Mesendoderm (in vitro differentiated cells): Measurements from ENCODE around the gene SPATA6.
"Not testable (repeated sequence)": the region's sequence is repeated elsewhere in the genome, so short reads cannot be mapped to it uniquely, and the experiment has no call there.

Experiments
- DNase-seq: peaks from one replicate; pipeline ENCODE4 v3.0.0; 2013
- H2AK5ac ChIP-seq: 2 replicates; pipeline ENCODE4 v1.6.1; 2013; ENCODE audit warnings: low read length, inconsistent platforms
- H2BK120ac ChIP-seq: 2 replicates; pipeline ENCODE4 v1.6.1; 2013; ENCODE audit warnings: low read depth, mild to moderate bottlenecking, low read length, moderate library complexity, mixed read lengths
- H2BK15ac ChIP-seq: replicated peaks from 2 replicates; pipeline ENCODE4 v1.6.1; 2013; ENCODE audit warnings: low read depth, mild to moderate bottlenecking, moderate library complexity
- H2BK5ac ChIP-seq: 2 replicates; pipeline ENCODE4 v1.6.1; 2013; ENCODE audit warnings: low read length, inconsistent platforms
- H3K18ac ChIP-seq: 2 replicates; pipeline ENCODE4 v1.6.1; 2013; ENCODE audit warnings: mild to moderate bottlenecking, low read length, mixed read lengths
- H3K23ac ChIP-seq: one replicate; pipeline ENCODE4 v1.6.1; 2013; ENCODE audit warnings: low read length
- H3K27ac ChIP-seq: 2 replicates; pipeline ENCODE4 v1.5.1; 2013; ENCODE audit warnings: low read depth, mild to moderate bottlenecking, inconsistent platforms, low read length, moderate library complexity
- H3K27me3 ChIP-seq: 2 replicates; pipeline ENCODE4 v1.6.1; 2013; ENCODE audit warnings: low read length, control low read depth, mild to moderate bottlenecking, inconsistent platforms; ENCODE audit not compliant: insufficient read depth, poor library complexity
- H3K36me3 ChIP-seq: 2 replicates; pipeline ENCODE4 v1.6.1; 2013; ENCODE audit warnings: low read length, inconsistent platforms; ENCODE audit not compliant: control insufficient read depth, insufficient read depth
- H3K4ac ChIP-seq: one replicate; pipeline ENCODE4 v1.6.1; 2013; ENCODE audit warnings: low read depth, mild to moderate bottlenecking, low read length, moderate library complexity
- H3K4me1 ChIP-seq: 2 replicates; pipeline ENCODE4 v1.6.1; 2013; ENCODE audit warnings: low read depth, low read length, inconsistent platforms; ENCODE audit not compliant: control insufficient read depth
- H3K4me2 ChIP-seq: 2 replicates; pipeline ENCODE4 v1.6.1; 2013; ENCODE audit warnings: low read length
- H3K4me3 ChIP-seq: 2 replicates; pipeline ENCODE4 v1.5.1; 2013; ENCODE audit warnings: mild to moderate bottlenecking, low read length
- H3K56ac ChIP-seq: one replicate; pipeline ENCODE4 v1.6.1; 2013; ENCODE audit warnings: low read length
- H3K79me1 ChIP-seq: 2 replicates; pipeline ENCODE4 v1.6.1; 2013; ENCODE audit warnings: low read length, inconsistent platforms
- H3K79me2 ChIP-seq: 2 replicates; pipeline ENCODE4 v1.6.1; 2013; ENCODE audit warnings: mild to moderate bottlenecking, low read length; ENCODE audit not compliant: control insufficient read depth, insufficient read depth
- H3K9ac ChIP-seq: 2 replicates; pipeline ENCODE4 v1.6.1; 2013; ENCODE audit warnings: low read length, inconsistent platforms
- H4K5ac ChIP-seq: one replicate; pipeline ENCODE4 v1.6.1; 2013; ENCODE audit warnings: low read length
- H4K8ac ChIP-seq: one replicate; pipeline ENCODE4 v1.6.1; 2013; ENCODE audit warnings: low read depth, mild to moderate bottlenecking, control low read depth, low read length, moderate library complexity
- WGBS: extraction: QIAGEN DNeasy Blood & Tissue Kit; methylation state at CpG from one replicate; pipeline ENCODE4 v1.1.7; 2013; ENCODE audit warnings: low lambda C conversion rate, missing lambda C conversion rate; ENCODE audit not compliant: insufficient coverage; ENCODE audit errors: extremely low coverage; 5-methylcytosine and 5-hydroxymethylcytosine counted together

Gene SPATA6

DNA sequence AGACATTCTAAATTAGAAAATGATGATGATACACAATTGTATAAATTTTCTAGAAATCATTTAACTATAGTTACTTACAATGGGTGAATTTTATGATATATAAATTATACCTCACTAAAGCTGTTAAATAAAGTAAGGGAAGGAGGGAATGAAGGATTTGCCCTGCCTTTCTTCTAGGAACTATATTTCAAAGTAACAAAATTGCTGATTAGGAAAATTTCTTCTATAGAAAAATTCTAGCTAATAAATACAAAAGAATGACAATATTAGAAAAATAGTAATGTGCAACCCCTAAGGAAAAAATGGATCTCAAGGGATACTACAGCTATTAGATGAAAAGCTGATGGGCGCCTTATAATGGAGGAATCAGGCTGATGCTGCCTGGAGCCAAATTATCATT, 23.1 kb downstream of the SPATA6 start:
- Histone ChIP-seq H3K23ac (no peak overlapping the region), H3K79me1 (no peaks in the 10 kb centered on the region), H4K8ac (no peak overlapping the region), H3K4me1 (no peaks in the 10 kb centered on the region), H2BK5ac (no peak overlapping the region), H3K4me3 (no peak overlapping the region), H3K79me2 (no peaks in the 10 kb centered on the region), H3K18ac (no peak overlapping the region), H3K56ac (no peak overlapping the region), H2BK120ac (no peak overlapping the region), H4K5ac (no peak overlapping the region), H2AK5ac (no peak overlapping the region), H3K27me3 (no peaks in the 10 kb centered on the region), H3K9ac (no peak overlapping the region), H3K36me3 (no peaks in the 10 kb centered on the region), H3K27ac (no peak overlapping the region), H3K4ac (no peak overlapping the region), H2BK15ac (no peak overlapping the region), H3K4me2 (no peak overlapping the region)
- no CpG with 5 or more reads among the region's 1 CpG for WGBS
- no peak for DNase-seq

DNA sequence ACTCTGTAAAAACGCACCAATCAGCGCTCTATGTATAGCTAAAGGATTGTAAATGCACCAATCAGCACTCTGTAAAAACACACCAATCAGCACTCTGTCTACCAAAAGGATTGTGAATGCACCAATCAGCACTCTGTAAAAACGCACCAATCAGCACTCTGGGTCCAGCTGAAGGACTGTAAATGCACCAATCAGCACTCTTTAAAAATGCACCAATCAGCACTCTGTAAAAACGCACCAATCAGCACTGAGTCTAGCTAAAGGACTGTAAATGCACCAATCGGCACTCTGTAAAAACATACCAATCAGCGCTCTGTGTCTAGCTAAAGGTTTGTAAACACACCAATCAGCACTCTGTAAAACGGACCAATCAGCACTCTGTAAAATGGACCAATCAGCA, 27.8 kb downstream of the SPATA6 start:
- H3K36me3 ChIP-seq, H3K27me3 ChIP-seq, H4K8ac ChIP-seq, H3K79me2 ChIP-seq, H3K9ac ChIP-seq, H3K56ac ChIP-seq, H3K4ac ChIP-seq, H3K27ac ChIP-seq, H2BK120ac ChIP-seq, H3K4me2 ChIP-seq, H4K5ac ChIP-seq, H3K79me1 ChIP-seq, H3K18ac ChIP-seq, H2AK5ac ChIP-seq, H3K4me3 ChIP-seq, H2BK15ac ChIP-seq, H3K4me1 ChIP-seq, H3K23ac ChIP-seq, DNase-seq, H2BK5ac ChIP-seq: not testable (repeated sequence)
- no CpG with 5 or more reads among the region's 7 CpGs for WGBS

DNA sequence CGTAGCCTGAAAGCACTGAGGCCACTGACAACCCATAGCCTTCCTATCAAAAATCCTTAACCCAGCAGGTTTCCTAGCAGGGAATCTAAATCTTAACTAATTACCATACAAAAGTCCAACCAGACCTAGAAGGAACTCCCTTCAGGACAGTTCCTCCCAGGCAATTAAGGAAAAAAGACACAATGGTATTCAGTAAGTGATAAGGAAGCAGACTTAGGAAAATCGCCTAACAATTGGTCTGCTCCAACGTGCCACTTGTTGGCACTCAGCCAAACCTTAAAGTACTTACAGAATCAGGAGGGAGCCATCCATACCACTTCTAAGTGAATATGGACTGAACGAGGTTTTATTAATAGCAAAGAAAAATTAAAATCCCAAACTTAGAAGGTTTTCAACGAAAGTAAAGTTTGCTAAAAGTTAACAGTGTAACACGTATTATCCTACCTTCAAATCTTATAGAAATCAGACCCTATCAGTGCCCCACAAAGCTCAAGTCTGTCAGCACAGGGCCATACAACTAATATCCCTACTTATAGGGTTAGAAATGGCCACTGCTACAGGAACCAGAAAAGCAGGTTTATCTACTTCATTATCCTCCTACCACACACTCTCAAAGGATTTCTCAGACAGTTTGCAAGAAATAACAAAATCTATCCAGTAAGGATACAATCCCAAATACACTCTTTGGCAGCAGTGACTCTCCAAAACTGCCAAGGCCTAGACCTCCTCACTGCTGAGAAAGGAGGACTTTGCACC, 29.0 kb downstream of the SPATA6 start:
- Histone ChIP-seq H3K79me1 (no peaks in the 10 kb centered on the region), H3K79me2 (no peaks in the 10 kb centered on the region), H2BK5ac (peak overlapping the region; percentile 29), H2BK120ac (no peak overlapping the region), H3K4me1 (no peaks in the 10 kb centered on the region), H3K27me3 (no peaks in the 10 kb centered on the region), H2AK5ac (no peak overlapping the region), H3K56ac (no peak overlapping the region), H3K23ac (no peak overlapping the region), H2BK15ac (no peak overlapping the region), H4K8ac (no peak overlapping the region), H3K4me2 (no peak overlapping the region), H3K27ac (peak overlapping the region; percentile 69), H3K4ac (no peak overlapping the region), H3K18ac (no peak overlapping the region), H3K9ac (no peak overlapping the region), H3K4me3 (no peak overlapping the region), H3K36me3 (no peaks in the 10 kb centered on the region), H4K5ac (no peak overlapping the region)
- WGBS, result no CpG with 5 or more reads among the region's 6 CpGs
- DNase-seq, result peak; percentile 97

DNA sequence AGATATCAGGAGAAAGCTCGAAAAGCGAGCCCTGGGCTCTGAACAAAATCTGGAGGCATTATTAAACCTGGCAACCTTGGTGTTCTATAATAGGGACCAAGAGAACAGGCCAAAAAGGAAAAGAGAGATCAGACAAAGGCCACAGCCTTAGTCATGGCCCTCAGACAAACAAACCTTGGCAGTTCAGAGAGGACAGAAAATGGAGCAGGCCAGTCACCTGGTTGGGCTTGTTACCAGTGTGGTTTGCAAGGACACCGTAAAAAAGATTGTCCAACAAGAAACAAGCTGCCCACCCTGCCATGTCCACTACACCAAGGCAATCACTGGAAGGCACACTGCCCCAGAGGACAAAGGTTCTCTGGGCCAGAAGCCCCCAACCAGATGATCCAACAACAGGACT, 31.2 kb downstream of the SPATA6 start:
- not testable (repeated sequence) for H3K4me2 ChIP-seq, H3K4me3 ChIP-seq, H3K4ac ChIP-seq, H3K27me3 ChIP-seq, H3K27ac ChIP-seq, H2BK15ac ChIP-seq, H2BK120ac ChIP-seq, H3K56ac ChIP-seq, H4K5ac ChIP-seq, DNase-seq, H3K4me1 ChIP-seq, H3K23ac ChIP-seq, H2AK5ac ChIP-seq, H3K79me1 ChIP-seq, H3K9ac ChIP-seq, H3K18ac ChIP-seq, H3K36me3 ChIP-seq, H4K8ac ChIP-seq, H3K79me2 ChIP-seq, H2BK5ac ChIP-seq
- WGBS, result no CpG with 5 or more reads among the region's 3 CpGs

DNA sequence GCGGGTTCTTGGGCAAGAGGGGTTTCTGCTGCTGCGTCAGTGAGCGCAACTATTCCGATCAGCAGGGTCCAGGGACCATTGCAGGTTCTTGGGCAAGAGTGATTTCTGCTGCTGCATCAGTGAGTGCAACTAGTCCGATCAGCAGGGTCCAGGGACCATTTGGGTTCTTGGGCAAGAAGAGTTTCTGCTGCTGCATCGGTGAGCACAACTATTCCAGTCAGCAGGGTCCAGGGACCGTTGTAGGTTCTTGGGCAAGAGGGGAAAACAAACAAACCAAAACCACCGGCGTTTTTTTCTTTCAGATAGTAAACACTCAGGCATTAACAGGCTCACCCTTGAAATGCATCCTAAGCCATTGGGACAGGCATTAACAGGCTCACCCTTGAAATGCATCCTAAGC, 32.6 kb downstream of the SPATA6 start:
- no peak overlapping the region for H4K8ac ChIP-seq
- H2BK15ac ChIP-seq, result no peak overlapping the region
- no peak overlapping the region for H3K4me2 ChIP-seq
- no peak overlapping the region for H2BK120ac ChIP-seq
- no peak overlapping the region for H4K5ac ChIP-seq
- H3K56ac ChIP-seq, result no peak overlapping the region
- no peaks in the 10 kb centered on the region for H3K4me1 ChIP-seq
- H3K36me3 ChIP-seq, result no peaks in the 10 kb centered on the region
- H3K4ac ChIP-seq, result no peak overlapping the region
- H3K9ac ChIP-seq, result no peak overlapping the region
- WGBS, result no CpG with 5 or more reads among the region's 9 CpGs
- H2BK5ac ChIP-seq, result no peak overlapping the region
- H3K27me3 ChIP-seq, result no peaks in the 10 kb centered on the region
- H3K18ac ChIP-seq, result no peak overlapping the region
- H3K4me3 ChIP-seq, result no peak overlapping the region
- H3K27ac ChIP-seq, result no peak overlapping the region
- no peaks in the 10 kb centered on the region for H3K79me2 ChIP-seq
- no peak for DNase-seq
- no peak overlapping the region for H3K23ac ChIP-seq
- H2AK5ac ChIP-seq, result no peak overlapping the region
- no peaks in the 10 kb centered on the region for H3K79me1 ChIP-seq

DNA sequence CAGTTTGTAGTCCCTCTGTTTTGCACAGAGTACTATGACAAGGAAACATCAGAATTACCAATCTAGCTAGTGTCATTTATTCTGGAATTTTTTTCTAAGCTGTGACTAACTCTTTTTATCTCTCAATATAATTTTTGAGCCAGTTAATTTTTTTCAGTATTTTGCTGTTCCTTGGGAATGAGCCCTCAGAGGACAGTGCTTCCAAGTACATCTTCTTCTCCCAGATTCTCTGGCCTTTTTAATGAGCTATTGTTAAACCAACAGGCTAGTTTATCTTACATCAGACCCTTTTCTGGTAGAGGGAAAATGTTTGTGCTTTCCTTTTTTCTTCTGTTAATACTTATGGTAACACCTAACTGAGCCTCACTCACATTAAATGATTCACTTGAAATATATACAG, 34.6 kb downstream of the SPATA6 start:
- H3K4me1 ChIP-seq, H4K5ac ChIP-seq, H2BK5ac ChIP-seq, H3K23ac ChIP-seq, H3K4me3 ChIP-seq, H2BK120ac ChIP-seq, H3K27ac ChIP-seq, H3K4ac ChIP-seq, H3K36me3 ChIP-seq, H3K79me1 ChIP-seq, H3K9ac ChIP-seq, H4K8ac ChIP-seq, H3K79me2 ChIP-seq, H3K56ac ChIP-seq, H2AK5ac ChIP-seq, H3K27me3 ChIP-seq, H2BK15ac ChIP-seq, H3K18ac ChIP-seq, DNase-seq, H3K4me2 ChIP-seq: not testable (repeated sequence)
